Panc1 (cell line): ENCODE measurements around the gene CRNKL1. TPM values are rescaled to one million over a fixed set of nuclear protein-coding genes. Genes with fewer than 3 reads are reported as not detected.

Source experiments
- ATAC-seq: fragments of 200-7000 bp; cut with Tn5 transposase; 2 replicates; pipeline ENCODE4 v1.9.1; 2020; ENCODE audit warnings: mild to moderate bottlenecking, moderate library complexity
- BruUV-seq: library from RNA; stranded (reverse); fragments of 400-500 nt; replicated peaks from 2 replicates; lab custom pipeline; 2021; lab: Mats Ljungman, UMichigan
- CTCF ChIA-PET: fragments of 300-600 bp; sonication (Branson Sonifier 250); formaldehyde crosslinking; loops from one replicate; lab custom pipeline; 2022; ENCODE audit warnings: antibody characterized with exemption; lab: Charles Lee
- POLR2A ChIA-PET: fragments of 300-600 bp; sonication (Branson Sonifier 250); formaldehyde crosslinking; loops from one replicate; lab custom pipeline; 2022; ENCODE audit warnings: antibody characterized with exemption; lab: Charles Lee
- DNase-seq: peaks from one replicate; pipeline ENCODE4 v3.0.0-alpha.2; 2010; ENCODE audit warnings: low read depth, low spot score
- H3K27ac ChIP-seq: 2 replicates; pipeline ENCODE4 v1.5.1; 2011; ENCODE audit warnings: mild to moderate bottlenecking, low read length, inconsistent platforms
- H3K27me3 ChIP-seq: fragments of 200-500 bp; sonication (Bioruptor generic); 2 replicates; pipeline ENCODE4 v1.6.0; 2014; ENCODE audit warnings: low read length, inconsistent platforms; ENCODE audit not compliant: control insufficient read depth, insufficient read depth
- H3K36me3 ChIP-seq: fragments of 200-500 bp; sonication (Bioruptor generic); 2 replicates; pipeline ENCODE4 v1.5.1; 2014; ENCODE audit warnings: inconsistent platforms, mild to moderate bottlenecking, low read length, moderate library complexity; ENCODE audit not compliant: control insufficient read depth, insufficient read depth
- H3K4me1 ChIP-seq: 2 replicates; pipeline ENCODE4 v1.5.1; 2011; ENCODE audit warnings: inconsistent platforms, mild to moderate bottlenecking, low read length, moderate library complexity; ENCODE audit not compliant: control insufficient read depth, insufficient read depth
- H3K4me3 ChIP-seq, 2 experiments: 2 replicates each; pipeline ENCODE4 v1.5.1; 2011 to 2012; ENCODE audit warnings: low read depth in 2 of 2, low read length in 2 of 2, mild to moderate bottlenecking in 2 of 2, inconsistent platforms in 1 of 2, moderate library complexity in 1 of 2
- H3K9me3 ChIP-seq: fragments of 200-500 bp; sonication (Bioruptor generic); 2 replicates; pipeline ENCODE4 v1.5.1; 2014; ENCODE audit warnings: low read depth, mild to moderate bottlenecking, inconsistent platforms, low read length, moderate library complexity; ENCODE audit not compliant: control insufficient read depth, insufficient read depth
- POLR2AphosphoS5 ChIP-seq: IDR thresholded peaks from 2 replicates; pipeline ENCODE4 v1.6.1; 2012; ENCODE audit warnings: mild to moderate bottlenecking, low read depth, low read length, moderate library complexity
- SIN3A ChIP-seq: IDR thresholded peaks from 2 replicates; pipeline ENCODE4 v1.6.1; 2012; ENCODE audit warnings: low read depth, mild to moderate bottlenecking, low read length, moderate library complexity, borderline replicate concordance; ENCODE audit not compliant: insufficient read depth
- TCF7L2 ChIP-seq: IDR thresholded peaks from 2 replicates; pipeline ENCODE4 v1.6.1; 2011; ENCODE audit warnings: mild to moderate bottlenecking, low read depth, low read length, inconsistent platforms
- in situ Hi-C: cut with HindIII; loops from 2 replicates; pipeline ENCODE4 v1.10.0; 2016; ENCODE audit warnings: low sequenced_read_pairs, low pct_unique_long_range_greater_than_20kb
- intact Hi-C: fragments of 100-400 bp; cut with micrococcal nuclease; formaldehyde crosslinking; loops from one replicate; pipeline ENCODE4 v1.10.0; 2022; ENCODE audit not compliant: unreplicated experiment
- total RNA-seq: library from RNA; stranded (reverse); gene quantifications from one replicate; pipeline ENCODE4 v1.2.1, GENCODE V29; 2021; ENCODE audit not compliant: unreplicated experiment
- TF ChIP-seq, protein P1 (sequence below): fragments of 450-650 bp; IDR thresholded peaks from 2 replicates; pipeline ENCODE4 v1.5.1; 2017; ENCODE audit warnings: mild to moderate bottlenecking
- TF ChIP-seq, protein P2 (sequence below), 2 experiments: IDR thresholded peaks; 2 replicates each; pipeline ENCODE4 v1.6.1; 2011 to 2012; ENCODE audit warnings: low read depth in 2 of 2, control low read depth in 1 of 2, low read length in 1 of 2, mild to moderate bottlenecking in 1 of 2, moderate library complexity in 1 of 2; ENCODE audit not compliant: insufficient read depth in 1 of 2

The CRNKL1 gene
- total RNA-seq, 1 experiment from 2014 or later, result 16.4 TPM

DNA sequence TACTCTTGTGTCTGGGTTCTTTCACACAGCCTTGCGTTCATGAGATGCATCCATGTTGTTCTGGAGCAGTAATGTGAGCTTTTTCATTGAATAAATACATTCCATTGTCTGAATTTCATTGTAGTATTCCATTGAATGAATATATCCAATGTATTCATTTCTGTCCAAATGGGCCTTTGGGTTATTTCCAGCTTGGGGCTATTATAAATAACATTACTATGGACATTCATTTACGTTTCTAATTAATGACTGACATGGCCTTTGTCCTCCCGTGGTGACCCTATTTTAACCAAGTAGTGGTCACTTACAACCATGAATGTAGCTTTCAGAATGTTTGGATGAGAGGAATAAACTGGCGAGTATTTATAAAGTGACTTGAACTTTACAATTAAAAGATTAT, 65.2 kb downstream of the CRNKL1 start:
- CTCF ChIA-PET, result no interaction called here
- H3K27ac ChIP-seq, result peak overlapping the region; percentile 98
- no peak overlapping the region for H3K4me3 ChIP-seq
- TF ChIP-seq, protein P1, sequence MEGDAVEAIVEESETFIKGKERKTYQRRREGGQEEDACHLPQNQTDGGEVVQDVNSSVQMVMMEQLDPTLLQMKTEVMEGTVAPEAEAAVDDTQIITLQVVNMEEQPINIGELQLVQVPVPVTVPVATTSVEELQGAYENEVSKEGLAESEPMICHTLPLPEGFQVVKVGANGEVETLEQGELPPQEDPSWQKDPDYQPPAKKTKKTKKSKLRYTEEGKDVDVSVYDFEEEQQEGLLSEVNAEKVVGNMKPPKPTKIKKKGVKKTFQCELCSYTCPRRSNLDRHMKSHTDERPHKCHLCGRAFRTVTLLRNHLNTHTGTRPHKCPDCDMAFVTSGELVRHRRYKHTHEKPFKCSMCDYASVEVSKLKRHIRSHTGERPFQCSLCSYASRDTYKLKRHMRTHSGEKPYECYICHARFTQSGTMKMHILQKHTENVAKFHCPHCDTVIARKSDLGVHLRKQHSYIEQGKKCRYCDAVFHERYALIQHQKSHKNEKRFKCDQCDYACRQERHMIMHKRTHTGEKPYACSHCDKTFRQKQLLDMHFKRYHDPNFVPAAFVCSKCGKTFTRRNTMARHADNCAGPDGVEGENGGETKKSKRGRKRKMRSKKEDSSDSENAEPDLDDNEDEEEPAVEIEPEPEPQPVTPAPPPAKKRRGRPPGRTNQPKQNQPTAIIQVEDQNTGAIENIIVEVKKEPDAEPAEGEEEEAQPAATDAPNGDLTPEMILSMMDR, result no peak
- TF ChIP-seq POLR2AphosphoS5, result no peak
- no peak for TF ChIP-seq SIN3A
- no peak for TF ChIP-seq TCF7L2
- TF ChIP-seq, protein P2, sequence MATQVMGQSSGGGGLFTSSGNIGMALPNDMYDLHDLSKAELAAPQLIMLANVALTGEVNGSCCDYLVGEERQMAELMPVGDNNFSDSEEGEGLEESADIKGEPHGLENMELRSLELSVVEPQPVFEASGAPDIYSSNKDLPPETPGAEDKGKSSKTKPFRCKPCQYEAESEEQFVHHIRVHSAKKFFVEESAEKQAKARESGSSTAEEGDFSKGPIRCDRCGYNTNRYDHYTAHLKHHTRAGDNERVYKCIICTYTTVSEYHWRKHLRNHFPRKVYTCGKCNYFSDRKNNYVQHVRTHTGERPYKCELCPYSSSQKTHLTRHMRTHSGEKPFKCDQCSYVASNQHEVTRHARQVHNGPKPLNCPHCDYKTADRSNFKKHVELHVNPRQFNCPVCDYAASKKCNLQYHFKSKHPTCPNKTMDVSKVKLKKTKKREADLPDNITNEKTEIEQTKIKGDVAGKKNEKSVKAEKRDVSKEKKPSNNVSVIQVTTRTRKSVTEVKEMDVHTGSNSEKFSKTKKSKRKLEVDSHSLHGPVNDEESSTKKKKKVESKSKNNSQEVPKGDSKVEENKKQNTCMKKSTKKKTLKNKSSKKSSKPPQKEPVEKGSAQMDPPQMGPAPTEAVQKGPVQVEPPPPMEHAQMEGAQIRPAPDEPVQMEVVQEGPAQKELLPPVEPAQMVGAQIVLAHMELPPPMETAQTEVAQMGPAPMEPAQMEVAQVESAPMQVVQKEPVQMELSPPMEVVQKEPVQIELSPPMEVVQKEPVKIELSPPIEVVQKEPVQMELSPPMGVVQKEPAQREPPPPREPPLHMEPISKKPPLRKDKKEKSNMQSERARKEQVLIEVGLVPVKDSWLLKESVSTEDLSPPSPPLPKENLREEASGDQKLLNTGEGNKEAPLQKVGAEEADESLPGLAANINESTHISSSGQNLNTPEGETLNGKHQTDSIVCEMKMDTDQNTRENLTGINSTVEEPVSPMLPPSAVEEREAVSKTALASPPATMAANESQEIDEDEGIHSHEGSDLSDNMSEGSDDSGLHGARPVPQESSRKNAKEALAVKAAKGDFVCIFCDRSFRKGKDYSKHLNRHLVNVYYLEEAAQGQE (IDR thresholded peaks at IDR 0.05; ENCODE audit: insufficient read depth in 1 of 2, low read depth in 2 of 2, low read length in 1 of 2), result no peak
- ATAC-seq, result no peak
- peaks cover 57% of the 10 kb centered on the region for H3K4me1 ChIP-seq
- POLR2A ChIA-PET, result no interaction called here
- DNase-seq, result no peak
- in situ Hi-C loops, result no loop called here
- no peaks in the 10 kb centered on the region for H3K9me3 ChIP-seq
- no peaks in the 10 kb centered on the region for H3K36me3 ChIP-seq
- intact Hi-C loops, result loop anchor here (5.0 kb wide), 1 partner anchor 295 kb away; no protein-coding TSS in a partner anchor
- BruUV-seq, result no TSS peak
- no peaks in the 10 kb centered on the region for H3K27me3 ChIP-seq

DNA sequence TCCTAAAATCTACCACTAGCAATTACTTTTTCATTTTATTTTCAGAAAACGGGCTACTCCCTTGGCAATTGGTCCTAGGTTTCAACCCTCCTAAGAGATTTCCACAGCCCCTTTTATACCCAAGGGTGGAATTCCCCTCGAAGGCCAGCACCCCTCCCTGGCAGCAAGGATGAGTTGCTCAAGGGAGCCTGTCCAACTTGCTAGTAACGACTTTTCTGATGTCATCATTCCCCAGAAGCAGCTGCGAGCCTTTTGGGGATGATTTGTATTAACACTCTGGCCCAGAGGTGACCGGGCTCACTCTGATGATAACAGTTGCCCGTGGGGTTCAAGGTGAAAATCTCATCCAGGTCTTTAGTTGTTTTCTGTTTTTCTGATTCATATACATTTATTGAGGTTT, 65.8 kb downstream of the CRNKL1 start:
- Histone ChIP-seq H3K4me1 (peaks cover 57% of the 10 kb centered on the region), H3K9me3 (no peaks in the 10 kb centered on the region), H3K27ac (peak overlapping the region; percentile 98), H3K36me3 (no peaks in the 10 kb centered on the region), H3K4me3 (peak overlapping the region in 1 of 2 experiments; percentile 22; a peak in 2 of 4 replicates), H3K27me3 (no peaks in the 10 kb centered on the region)
- no TSS peak for BruUV-seq
- ChIA-PET POLR2A (no interaction called here), CTCF (no interaction called here)
- intact Hi-C loops, result loop anchor here (5.0 kb wide), 1 partner anchor 294 kb away; no protein-coding TSS in a partner anchor
- DNase-seq (no peak), ATAC-seq (peak; percentile 77)
- in situ Hi-C loops, result no loop called here
- peak; percentile 34; the same call in 1 of the 2 replicates for TF ChIP-seq POLR2AphosphoS5
- TF ChIP-seq TCF7L2, result no peak

Other genes starting within 250 kb of the CRNKL1 start
- 65.6 TPM for gene NAA20, start 35.1 kb downstream of the CRNKL1 start, total RNA-seq
- gene CFAP61, start 66 bp upstream of the CRNKL1 start, total RNA-seq, result 0.28 TPM